T-helper 1 cell treated with Interleukin-12 subunit alpha and Interleukin-12 subunit beta and Interleukin-4 antibody, amounts not matched to agents 30 μg/mL and 1 μg/mL, for 36 hours (primary cell): ENCODE results near the gene GARRE1.

ENCODE experiments used
- H3K27ac Mint-ChIP-seq: one replicate; pipeline ENCODE4 v1.8.0; 2021; ENCODE audit warnings: mild to moderate bottlenecking, mixed read lengths
- H3K27me3 Mint-ChIP-seq: one replicate; pipeline ENCODE4 v1.8.0; 2021; ENCODE audit warnings: low read depth, mixed read lengths
- H3K36me3 Mint-ChIP-seq: one replicate; pipeline ENCODE4 v1.8.0; 2021; ENCODE audit warnings: low read depth, mixed read lengths
- H3K4me1 Mint-ChIP-seq: one replicate; pipeline ENCODE4 v1.8.0; 2021; ENCODE audit warnings: low read depth, mixed read lengths
- H3K4me3 Mint-ChIP-seq: one replicate; pipeline ENCODE4 v1.8.0; 2021; ENCODE audit warnings: mild to moderate bottlenecking, moderate library complexity, mixed read lengths
- H3K9me3 Mint-ChIP-seq: one replicate; pipeline ENCODE4 v1.8.0; 2021; ENCODE audit warnings: mixed read lengths

GARRE1 gene

GRCh38 chr19:34224996-34225658 lies 29.2 kb upstream of the GARRE1 start:
- Mint-ChIP-seq H3K4me1 (peaks cover 47% of the 10 kb centered on the region), H3K27ac (peak overlapping the region; percentile 3), H3K36me3 (peaks cover 69% of the 10 kb centered on the region), H3K4me3 (no peak overlapping the region), H3K9me3 (no peaks in the 10 kb centered on the region), H3K27me3 (no peaks in the 10 kb centered on the region)

- Mint-ChIP-seq H3K27me3 (no peaks in the 10 kb centered on the region), H3K4me1 (peaks cover 44% of the 10 kb centered on the region), H3K4me3 (no peak overlapping the region), H3K27ac (no peak overlapping the region), H3K9me3 (no peaks in the 10 kb centered on the region), H3K36me3 (peaks cover 65% of the 10 kb centered on the region)
Measured at GRCh38 chr19:34225659-34226015, 28.7 kb upstream of the GARRE1 start.

- no peaks in the 10 kb centered on the region for H3K9me3 Mint-ChIP-seq
- peaks cover 46% of the 10 kb centered on the region for H3K4me1 Mint-ChIP-seq
- no peaks in the 10 kb centered on the region for H3K27me3 Mint-ChIP-seq
- no peak overlapping the region for H3K27ac Mint-ChIP-seq
- no peak overlapping the region for H3K4me3 Mint-ChIP-seq
- peaks cover 66% of the 10 kb centered on the region for H3K36me3 Mint-ChIP-seq
Measured at GRCh38 chr19:34226036-34226435, 28.3 kb upstream of the GARRE1 start.

- Mint-ChIP-seq H3K4me3 (no peak overlapping the region), H3K9me3 (no peaks in the 10 kb centered on the region), H3K36me3 (peaks cover 54% of the 10 kb centered on the region), H3K4me1 (peaks cover 59% of the 10 kb centered on the region), H3K27ac (no peak overlapping the region), H3K27me3 (no peaks in the 10 kb centered on the region)
Measured at GRCh38 chr19:34228347-34228746, 26.0 kb upstream of the GARRE1 start.

GRCh38 chr19:34228762-34229161 lies 25.6 kb upstream of the GARRE1 start:
- H3K36me3 Mint-ChIP-seq = peaks cover 51% of the 10 kb centered on the region
- peaks cover 58% of the 10 kb centered on the region for H3K4me1 Mint-ChIP-seq
- H3K9me3 Mint-ChIP-seq = no peaks in the 10 kb centered on the region
- H3K4me3 Mint-ChIP-seq = no peak overlapping the region
- H3K27ac Mint-ChIP-seq = no peak overlapping the region
- no peaks in the 10 kb centered on the region for H3K27me3 Mint-ChIP-seq

- Mint-ChIP-seq H3K36me3 (peaks cover 48% of the 10 kb centered on the region), H3K27me3 (no peaks in the 10 kb centered on the region), H3K4me3 (no peak overlapping the region), H3K4me1 (peaks cover 53% of the 10 kb centered on the region), H3K9me3 (no peaks in the 10 kb centered on the region), H3K27ac (no peak overlapping the region)
Measured at GRCh38 chr19:34229721-34230120, 24.6 kb upstream of the GARRE1 start.

- Mint-ChIP-seq H3K9me3 (no peaks in the 10 kb centered on the region), H3K36me3 (peaks cover 44% of the 10 kb centered on the region), H3K27ac (no peak overlapping the region)
Measured at GRCh38 chr19:34230820-34231219, 23.5 kb upstream of the GARRE1 start.

GRCh38 chr19:34231439-34231838 lies 22.9 kb upstream of the GARRE1 start:
- H3K9me3 Mint-ChIP-seq = no peaks in the 10 kb centered on the region
- H3K4me3 Mint-ChIP-seq = no peak overlapping the region
- H3K36me3 Mint-ChIP-seq = peaks cover 44% of the 10 kb centered on the region
- no peak overlapping the region for H3K27ac Mint-ChIP-seq
- H3K27me3 Mint-ChIP-seq = no peaks in the 10 kb centered on the region
- peaks cover 41% of the 10 kb centered on the region for H3K4me1 Mint-ChIP-seq

More at GRCh38 chr19:34230820-34231219, 23.5 kb upstream of the GARRE1 start:
- no peaks in the 10 kb centered on the region for H3K27me3 Mint-ChIP-seq
- H3K4me3 Mint-ChIP-seq = no peak overlapping the region
- H3K4me1 Mint-ChIP-seq = peaks cover 42% of the 10 kb centered on the region

GRCh38 chr19:34232566-34233481 lies 21.5 kb upstream of the GARRE1 start:
- Mint-ChIP-seq H3K36me3 (peaks cover 34% of the 10 kb centered on the region), H3K9me3 (no peaks in the 10 kb centered on the region), H3K27me3 (no peaks in the 10 kb centered on the region), H3K4me3 (peak overlapping the region; percentile 69), H3K4me1 (peaks cover 31% of the 10 kb centered on the region), H3K27ac (peak overlapping the region; percentile 81)

- Mint-ChIP-seq H3K4me3 (no peak overlapping the region), H3K4me1 (peaks cover 20% of the 10 kb centered on the region), H3K27me3 (no peaks in the 10 kb centered on the region), H3K36me3 (peaks cover 14% of the 10 kb centered on the region), H3K9me3 (no peaks in the 10 kb centered on the region), H3K27ac (no peak overlapping the region)
Measured at GRCh38 chr19:34235425-34235940, 18.9 kb upstream of the GARRE1 start.

- peaks cover 9% of the 10 kb centered on the region for H3K36me3 Mint-ChIP-seq
- H3K9me3 Mint-ChIP-seq = no peaks in the 10 kb centered on the region
- no peak overlapping the region for H3K4me3 Mint-ChIP-seq
- H3K27me3 Mint-ChIP-seq = no peaks in the 10 kb centered on the region
- no peak overlapping the region for H3K27ac Mint-ChIP-seq
- H3K4me1 Mint-ChIP-seq = peaks cover 16% of the 10 kb centered on the region
Measured at GRCh38 chr19:34236035-34236987, 18.0 kb upstream of the GARRE1 start.

- Mint-ChIP-seq H3K4me3 (no peak overlapping the region), H3K27me3 (no peaks in the 10 kb centered on the region), H3K4me1 (peaks cover 12% of the 10 kb centered on the region), H3K36me3 (peaks cover 9% of the 10 kb centered on the region), H3K9me3 (no peaks in the 10 kb centered on the region), H3K27ac (no peak overlapping the region)
Measured at GRCh38 chr19:34237283-34237682, 17.1 kb upstream of the GARRE1 start.

- Mint-ChIP-seq H3K9me3 (no peaks in the 10 kb centered on the region), H3K36me3 (peaks cover 9% of the 10 kb centered on the region)
Measured at GRCh38 chr19:34237939-34238338, 16.4 kb upstream of the GARRE1 start.

More at GRCh38 chr19:34237939-34238338, 16.4 kb upstream of the GARRE1 start:
- peaks cover 6% of the 10 kb centered on the region for H3K4me1 Mint-ChIP-seq
- no peak overlapping the region for H3K4me3 Mint-ChIP-seq
- no peak overlapping the region for H3K27ac Mint-ChIP-seq
- H3K27me3 Mint-ChIP-seq = no peaks in the 10 kb centered on the region
